Kidney epithelial cell (primary cell): ENCODE data around the gene BCAR3. TPM values are rescaled to one million over a fixed set of nuclear protein-coding genes. Genes with fewer than 3 reads are reported as not detected.

Source experiments
- DNase-seq: peaks from one replicate; pipeline ENCODE4 v3.0.0-alpha.2; 2010; ENCODE audit warnings: low read depth
- H3K27me3 ChIP-seq: 2 replicates; pipeline ENCODE4 v1.6.0; 2011; ENCODE audit warnings: low read length; ENCODE audit not compliant: control insufficient read depth, insufficient read depth
- H3K36me3 ChIP-seq: 2 replicates; pipeline ENCODE4 v1.5.1; 2011; ENCODE audit warnings: low read length; ENCODE audit not compliant: control insufficient read depth, insufficient read depth
- H3K4me3 ChIP-seq: 2 replicates; pipeline ENCODE4 v1.5.1; 2011; ENCODE audit warnings: low read depth, mild to moderate bottlenecking, control low read depth, low read length
- CTCF ChIP-seq: IDR thresholded peaks from 2 replicates; pipeline ENCODE4 v1.5.1; 2011; ENCODE audit warnings: mild to moderate bottlenecking, moderate library complexity, low read length, control low read depth, inconsistent platforms; ENCODE audit not compliant: insufficient read depth, poor library complexity, severe bottlenecking
- total RNA-seq: library from RNA; depleted of rRNA; stranded (reverse); fragments of >200 nt; gene quantifications from 2 replicates; pipeline ENCODE4 v1.2.3, GENCODE V29; 2015

Gene BCAR3
- total RNA-seq, 1 donor from 2014 or later = 93.3 TPM

GRCh38 chr1:93615582-93616150, 66.0 kb downstream of the BCAR3 start:
- Histone ChIP-seq H3K4me3 (no peak overlapping the region), H3K36me3 (no peaks in the 10 kb centered on the region), H3K27me3 (no peaks in the 10 kb centered on the region)
- TF ChIP-seq CTCF = no peak
- no peak for DNase-seq

- TF ChIP-seq CTCF = no peak
- H3K4me3 ChIP-seq = no peak overlapping the region
- no peaks in the 10 kb centered on the region for H3K36me3 ChIP-seq
- no peaks in the 10 kb centered on the region for H3K27me3 ChIP-seq
- DNase-seq = no peak
Observed at GRCh38 chr1:93614986-93615581, 66.6 kb downstream of the BCAR3 start.

- no peak for DNase-seq
- TF ChIP-seq CTCF = no peak
- Histone ChIP-seq H3K4me3 (no peak overlapping the region), H3K27me3 (no peaks in the 10 kb centered on the region), H3K36me3 (no peaks in the 10 kb centered on the region)
Observed at GRCh38 chr1:93614541-93614940, 67.1 kb downstream of the BCAR3 start.

- no peaks in the 10 kb centered on the region for H3K36me3 ChIP-seq
- no peaks in the 10 kb centered on the region for H3K27me3 ChIP-seq
- no peak overlapping the region for H3K4me3 ChIP-seq
- no peak for TF ChIP-seq CTCF
- DNase-seq = no peak
Observed at GRCh38 chr1:93613898-93614297, 67.7 kb downstream of the BCAR3 start.

GRCh38 chr1:93612510-93612909, 69.1 kb downstream of the BCAR3 start:
- no peak for TF ChIP-seq CTCF

GRCh38 chr1:93611668-93612067, 70.0 kb downstream of the BCAR3 start:
- no peak overlapping the region for H3K4me3 ChIP-seq
- H3K36me3 ChIP-seq = no peaks in the 10 kb centered on the region

More at GRCh38 chr1:93612510-93612909, 69.1 kb downstream of the BCAR3 start:
- DNase-seq = no peak
- Histone ChIP-seq H3K4me3 (no peak overlapping the region), H3K27me3 (no peaks in the 10 kb centered on the region), H3K36me3 (no peaks in the 10 kb centered on the region)

More at GRCh38 chr1:93611668-93612067, 70.0 kb downstream of the BCAR3 start:
- DNase-seq = no peak
- H3K27me3 ChIP-seq = no peaks in the 10 kb centered on the region
- TF ChIP-seq CTCF = no peak
